Measurements from ENCODE around the gene HVCN1. TPM values are rescaled to one million over a fixed set of nuclear protein-coding genes. Genes with fewer than 3 reads are reported as not detected.

HVCN1 gene
- total RNA-seq, 1 experiment from 2014 or later, result 3.4 TPM

DNA sequence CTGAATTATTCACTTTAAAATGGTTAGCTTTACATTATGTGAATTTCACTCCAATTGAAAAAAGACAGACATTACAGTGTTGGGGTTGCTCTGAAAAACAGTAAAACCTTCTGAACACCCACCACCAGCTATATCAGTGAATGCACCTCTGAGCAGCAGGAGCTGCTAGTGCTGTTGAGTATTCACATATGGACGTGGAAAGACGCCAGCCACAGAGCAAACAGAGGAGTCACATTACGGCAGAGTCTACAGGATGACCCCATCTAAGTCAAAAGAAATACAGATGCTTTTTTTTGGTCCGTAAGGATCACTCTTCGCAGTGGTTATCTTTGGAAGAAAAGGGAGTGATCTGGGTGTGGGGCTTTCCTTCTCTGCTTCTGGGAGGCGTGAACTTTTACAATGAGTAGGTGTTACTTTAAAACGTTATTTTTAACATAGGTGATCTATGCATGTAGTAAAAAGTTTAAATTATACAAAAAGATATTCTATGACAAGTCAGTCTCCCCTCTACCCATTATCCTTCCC lies 4.5 kb downstream of the HVCN1 start:
- TF ChIP-seq, protein P1, sequence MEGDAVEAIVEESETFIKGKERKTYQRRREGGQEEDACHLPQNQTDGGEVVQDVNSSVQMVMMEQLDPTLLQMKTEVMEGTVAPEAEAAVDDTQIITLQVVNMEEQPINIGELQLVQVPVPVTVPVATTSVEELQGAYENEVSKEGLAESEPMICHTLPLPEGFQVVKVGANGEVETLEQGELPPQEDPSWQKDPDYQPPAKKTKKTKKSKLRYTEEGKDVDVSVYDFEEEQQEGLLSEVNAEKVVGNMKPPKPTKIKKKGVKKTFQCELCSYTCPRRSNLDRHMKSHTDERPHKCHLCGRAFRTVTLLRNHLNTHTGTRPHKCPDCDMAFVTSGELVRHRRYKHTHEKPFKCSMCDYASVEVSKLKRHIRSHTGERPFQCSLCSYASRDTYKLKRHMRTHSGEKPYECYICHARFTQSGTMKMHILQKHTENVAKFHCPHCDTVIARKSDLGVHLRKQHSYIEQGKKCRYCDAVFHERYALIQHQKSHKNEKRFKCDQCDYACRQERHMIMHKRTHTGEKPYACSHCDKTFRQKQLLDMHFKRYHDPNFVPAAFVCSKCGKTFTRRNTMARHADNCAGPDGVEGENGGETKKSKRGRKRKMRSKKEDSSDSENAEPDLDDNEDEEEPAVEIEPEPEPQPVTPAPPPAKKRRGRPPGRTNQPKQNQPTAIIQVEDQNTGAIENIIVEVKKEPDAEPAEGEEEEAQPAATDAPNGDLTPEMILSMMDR (conservative IDR thresholded peaks at IDR 0.05), result no peak
- TF ChIP-seq EZH2 (IDR thresholded peaks at IDR 0.05; ENCODE audit: low read depth), result no peak
- Histone ChIP-seq H3K27ac (no peak overlapping the region), H3K4me3 (no peak overlapping the region), H2AFZ (no peak overlapping the region), H3K79me2 (ENCODE audit: low read depth) (no peaks in the 10 kb centered on the region), H3K27me3 (ENCODE audit: insufficient read depth, low read depth) (peaks cover 43% of the 10 kb centered on the region), H3K36me3 (ENCODE audit: low read depth) (no peaks in the 10 kb centered on the region), H3K9me3 (ENCODE audit: insufficient read depth, low read depth) (no peaks in the 10 kb centered on the region), H3K4me2 (no peak overlapping the region), H4K20me1 (ENCODE audit: insufficient read depth) (no peaks in the 10 kb centered on the region), H3K9me2 (ENCODE audit: insufficient read depth) (no peaks in the 10 kb centered on the region), H3F3A (ENCODE audit: insufficient read depth, low read depth) (no peaks in the 10 kb centered on the region), H3K4me1 (replicated peaks; ENCODE audit: insufficient read depth) (no peaks in the 10 kb centered on the region)
- ChIA-PET POLR2A (ENCODE audit: unreplicated experiment) (no interaction called here), CTCF (no interaction called here)
- no peak for DNase-seq
- BruUV-seq (replicated peaks), result no TSS peak
- intact Hi-C loops (cut with micrococcal nuclease; ENCODE audit: unreplicated experiment), result no loop called here

DNA sequence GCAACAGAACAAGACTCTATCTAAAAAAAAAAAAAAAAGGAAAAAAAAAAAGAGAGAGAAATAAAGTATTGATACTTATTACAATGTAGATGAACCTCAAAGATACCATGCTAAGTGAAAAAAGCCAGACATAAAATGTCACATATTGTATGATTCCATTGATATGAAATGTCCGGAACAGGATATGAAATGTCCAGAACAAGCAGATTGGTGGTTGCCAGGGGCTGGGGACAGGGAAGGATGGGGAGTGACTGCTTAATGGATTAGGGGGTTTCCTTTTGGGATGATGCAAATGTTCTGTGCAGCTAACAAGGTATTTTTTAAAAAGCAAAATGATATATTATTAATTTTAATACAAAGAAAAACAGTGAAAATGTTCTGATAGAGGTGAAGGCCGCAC lies 5.0 kb downstream of the HVCN1 start:
- Histone ChIP-seq H3K79me2 (ENCODE audit: low read depth) (no peaks in the 10 kb centered on the region), H3F3A (ENCODE audit: insufficient read depth, low read depth) (no peaks in the 10 kb centered on the region), H4K20me1 (ENCODE audit: insufficient read depth) (no peaks in the 10 kb centered on the region), H3K9me2 (ENCODE audit: insufficient read depth) (no peaks in the 10 kb centered on the region), H3K9me3 (ENCODE audit: insufficient read depth, low read depth) (no peaks in the 10 kb centered on the region), H3K4me3 (no peak overlapping the region), H3K4me1 (replicated peaks; ENCODE audit: insufficient read depth) (no peaks in the 10 kb centered on the region), H3K4me2 (no peak overlapping the region), H2AFZ (no peak overlapping the region), H3K27ac (no peak overlapping the region), H3K36me3 (ENCODE audit: low read depth) (no peaks in the 10 kb centered on the region), H3K27me3 (ENCODE audit: insufficient read depth, low read depth) (peaks cover 41% of the 10 kb centered on the region)
- intact Hi-C loops (cut with micrococcal nuclease; ENCODE audit: unreplicated experiment), result no loop called here
- no TSS peak for BruUV-seq (replicated peaks)
- POLR2A ChIA-PET (ENCODE audit: unreplicated experiment), result no interaction called here
- CTCF ChIA-PET, result interaction anchor here (0.7 kb wide), 1 partner anchor 175 kb away, joined by 7 read pairs; no protein-coding TSS in a partner anchor
- no peak for DNase-seq
- no peak for TF ChIP-seq EZH2 (IDR thresholded peaks at IDR 0.05; ENCODE audit: low read depth)
- TF ChIP-seq, protein P1 (conservative IDR thresholded peaks at IDR 0.05), result no peak

DNA sequence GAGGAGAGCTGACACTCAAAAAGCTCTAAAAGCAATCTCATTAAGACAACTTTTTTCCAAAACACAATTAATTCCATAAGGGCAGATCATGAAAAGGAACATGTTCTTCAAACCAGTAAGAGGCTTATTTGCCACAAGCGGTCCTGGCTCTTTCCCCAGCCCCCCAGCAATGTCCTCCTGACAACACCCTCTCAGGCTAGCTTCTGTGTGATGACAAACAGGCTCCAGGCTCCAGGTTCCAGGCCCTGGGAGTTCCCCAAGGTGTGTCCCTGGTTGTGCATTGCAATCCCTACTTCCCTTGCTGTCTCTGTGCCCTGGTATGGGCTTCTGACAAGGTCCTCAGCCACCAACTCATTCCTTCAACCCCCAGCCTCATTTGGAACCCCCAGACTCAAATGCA lies 8.9 kb downstream of the HVCN1 start:
- intact Hi-C loops (cut with micrococcal nuclease; ENCODE audit: unreplicated experiment), result no loop called here
- BruUV-seq (replicated peaks), result no TSS peak
- Histone ChIP-seq H3K4me3 (no peak overlapping the region), H3K9me3 (ENCODE audit: insufficient read depth, low read depth) (no peaks in the 10 kb centered on the region), H3F3A (ENCODE audit: insufficient read depth, low read depth) (no peaks in the 10 kb centered on the region), H3K4me2 (no peak overlapping the region), H3K9me2 (ENCODE audit: insufficient read depth) (no peaks in the 10 kb centered on the region), H2AFZ (no peak overlapping the region), H3K27ac (no peak overlapping the region), H3K36me3 (ENCODE audit: low read depth) (no peaks in the 10 kb centered on the region), H4K20me1 (ENCODE audit: insufficient read depth) (no peaks in the 10 kb centered on the region), H3K27me3 (ENCODE audit: insufficient read depth, low read depth) (peaks cover 8% of the 10 kb centered on the region; the same call in 1 of the 2 replicates), H3K79me2 (ENCODE audit: low read depth) (no peaks in the 10 kb centered on the region), H3K4me1 (replicated peaks; ENCODE audit: insufficient read depth) (no peaks in the 10 kb centered on the region)
- TF ChIP-seq, protein P1 (conservative IDR thresholded peaks at IDR 0.05), result no peak
- no peak for TF ChIP-seq EZH2 (IDR thresholded peaks at IDR 0.05; ENCODE audit: low read depth)
- no peak for DNase-seq
- POLR2A ChIA-PET (ENCODE audit: unreplicated experiment), result no interaction called here
- CTCF ChIA-PET, result no interaction called here

Measured in PC-9 (cell line).